HG03097 (cell line): Measurements from ENCODE around the gene PRKCZ.

ENCODE experiments used
- ATAC-seq: cut with Tn5 transposase; IDR thresholded peaks from one replicate; pipeline ENCODE4 v1.9.1; 2021; ENCODE audit not compliant: unreplicated experiment, low FRiP score

The PRKCZ gene

DNA sequence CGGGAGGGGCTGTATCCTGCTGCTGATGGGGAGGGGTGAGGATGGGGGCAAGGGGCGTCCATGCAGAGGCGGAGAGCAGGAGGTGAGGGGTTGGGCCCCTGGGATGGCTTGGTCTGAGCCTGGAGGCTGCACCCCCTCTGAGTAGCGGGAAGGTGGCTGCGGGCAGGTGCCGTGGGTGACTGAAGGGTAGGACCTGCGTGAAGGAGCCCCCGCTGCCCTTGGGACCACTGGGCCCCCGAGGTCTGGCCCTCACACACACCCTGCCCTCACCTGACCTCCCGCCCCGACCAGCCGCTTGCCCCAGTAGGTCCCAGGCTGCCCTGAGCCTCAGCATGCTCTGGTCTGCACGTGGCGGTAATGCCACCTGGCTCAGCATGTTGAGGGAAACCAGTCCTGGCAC lies 165.1 kb downstream of the PRKCZ start:
- ATAC-seq: no peak

DNA sequence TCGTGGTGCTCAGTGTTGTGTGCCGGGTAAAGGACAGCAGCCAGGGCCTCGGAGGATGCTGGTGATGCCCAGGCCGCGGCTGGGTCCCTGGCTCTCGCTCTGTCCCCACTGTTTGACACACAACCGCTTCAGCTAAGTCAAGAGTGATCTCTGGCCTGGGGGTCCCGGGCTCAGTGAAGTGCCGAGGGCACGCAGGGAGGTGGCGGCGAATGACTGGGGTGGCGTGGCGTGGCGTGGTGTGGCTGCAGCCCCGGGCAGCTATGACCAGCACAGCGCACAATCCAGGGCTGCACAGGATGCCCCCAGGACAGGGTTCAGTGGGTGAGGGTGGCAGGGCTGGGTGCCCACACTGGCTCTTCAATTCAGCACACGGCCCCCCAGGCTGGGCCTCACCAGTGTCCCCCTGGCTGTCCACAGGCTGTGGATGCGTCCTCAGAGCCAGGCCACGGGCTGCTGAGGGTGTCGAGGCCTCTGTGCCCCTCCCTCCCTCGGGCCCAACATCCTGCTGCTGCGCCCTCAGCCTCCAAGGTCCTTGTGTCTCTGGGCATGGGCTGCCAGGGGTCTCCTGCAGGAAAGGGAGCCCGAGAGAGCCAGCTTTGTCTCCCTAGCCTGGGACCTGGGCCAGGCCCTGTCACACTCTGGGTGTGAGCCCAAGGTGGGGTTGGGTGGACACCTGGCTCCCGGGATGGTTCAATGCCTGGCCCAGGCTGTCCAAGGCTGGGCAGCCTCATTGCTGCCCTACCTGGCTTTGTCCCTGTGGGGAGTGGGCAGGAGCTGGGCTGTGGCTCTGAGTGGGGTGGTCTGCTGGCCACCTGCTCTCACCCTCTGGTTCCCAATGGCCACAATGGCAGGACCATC lies 165.9 kb downstream of the PRKCZ start:
- no peak for ATAC-seq

DNA sequence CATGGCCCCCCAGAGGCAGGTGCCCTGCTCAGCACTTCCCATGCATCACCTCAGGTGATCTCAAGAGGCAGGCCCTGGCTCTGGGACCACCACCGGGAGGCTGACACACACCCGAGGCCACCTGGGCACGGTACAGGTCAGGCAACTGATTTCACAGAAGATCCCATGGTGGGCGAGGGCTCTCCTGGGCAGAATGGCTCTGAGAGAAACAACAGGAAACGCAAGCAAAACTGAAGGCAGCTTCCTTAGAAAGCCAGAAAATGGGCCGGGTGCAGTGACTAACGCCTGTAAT lies 166.5 kb downstream of the PRKCZ start:
- ATAC-seq: no peak

DNA sequence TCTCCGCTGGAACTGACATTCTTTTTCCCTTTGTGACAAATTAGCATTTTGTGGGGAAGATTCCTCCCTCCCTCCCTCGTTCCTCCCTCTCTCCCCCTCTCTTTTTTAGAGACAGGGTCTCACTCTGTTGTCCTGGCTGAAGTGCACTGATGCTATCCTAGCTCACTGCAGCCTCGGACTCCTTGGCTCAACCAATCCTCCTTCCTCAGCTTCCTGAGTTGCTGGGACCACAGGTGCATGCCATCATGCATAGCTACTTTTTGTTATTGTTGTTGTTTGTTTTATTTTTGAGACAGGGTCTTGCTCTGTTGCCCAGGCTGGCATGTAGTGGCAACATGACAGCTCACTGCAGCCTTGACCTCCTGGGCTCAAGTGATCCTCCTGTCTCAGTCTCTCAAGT lies 171.1 kb downstream of the PRKCZ start:
- ATAC-seq: no peak

DNA sequence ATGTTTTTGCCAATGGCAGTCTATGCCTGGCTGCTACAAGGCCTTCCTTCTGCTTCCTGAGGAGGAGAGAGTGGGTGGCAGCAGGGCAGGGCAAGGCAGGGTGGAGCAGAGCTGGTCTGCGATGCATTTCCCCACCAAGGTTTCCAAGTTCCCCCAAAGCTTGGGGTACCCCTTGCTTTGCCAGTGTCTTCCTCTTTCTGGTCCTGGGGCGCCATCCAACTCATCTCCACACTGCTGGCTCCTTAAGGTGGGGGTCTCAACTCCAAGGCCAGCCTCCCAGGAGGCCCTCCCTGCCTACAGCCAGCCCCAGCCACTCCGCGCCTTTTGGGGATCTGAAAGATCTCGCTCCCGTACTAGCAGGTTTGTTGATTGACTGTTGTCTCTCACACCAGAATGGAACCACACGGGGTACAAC lies 174.0 kb downstream of the PRKCZ start:
- ATAC-seq: no peak

DNA sequence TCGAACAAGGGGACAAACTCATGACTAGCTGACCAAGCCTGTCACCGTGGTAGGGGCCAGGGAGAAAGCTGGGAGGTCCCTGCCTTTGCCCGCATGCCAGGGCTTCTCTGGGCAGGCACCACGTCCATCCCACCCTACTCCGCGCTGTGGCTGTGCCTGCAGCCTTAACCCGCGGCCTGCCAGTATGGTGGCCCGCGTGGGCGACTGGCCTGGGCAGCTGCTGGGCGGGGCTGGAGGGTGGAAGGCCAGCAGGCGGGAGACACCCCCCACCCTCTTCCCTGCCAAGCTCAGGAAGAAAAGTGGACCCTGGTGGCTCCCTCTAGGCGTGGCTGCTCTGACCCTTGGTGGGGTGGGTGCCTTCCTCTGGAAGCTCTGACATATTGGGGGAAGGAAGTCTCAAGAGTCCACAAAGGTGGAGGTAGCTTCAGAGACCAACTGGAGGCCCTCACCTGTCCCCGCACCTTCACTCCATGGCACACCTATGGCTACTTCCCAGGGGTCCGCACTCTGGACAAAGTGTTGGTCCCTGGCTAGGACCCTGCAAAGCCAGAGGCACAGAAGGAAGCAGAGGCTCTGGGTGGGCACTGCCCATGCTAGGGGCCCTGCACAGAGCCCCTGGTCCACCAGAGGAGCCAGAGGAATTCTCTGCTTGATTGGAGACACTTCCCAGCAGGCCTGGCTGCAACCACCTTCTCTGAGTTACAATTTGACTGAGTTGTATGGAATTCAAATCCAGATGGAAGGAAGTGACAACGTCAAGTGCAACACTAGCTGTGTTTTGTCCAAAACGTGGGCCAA lies 174.6 kb downstream of the PRKCZ start:
- no peak for ATAC-seq

DNA sequence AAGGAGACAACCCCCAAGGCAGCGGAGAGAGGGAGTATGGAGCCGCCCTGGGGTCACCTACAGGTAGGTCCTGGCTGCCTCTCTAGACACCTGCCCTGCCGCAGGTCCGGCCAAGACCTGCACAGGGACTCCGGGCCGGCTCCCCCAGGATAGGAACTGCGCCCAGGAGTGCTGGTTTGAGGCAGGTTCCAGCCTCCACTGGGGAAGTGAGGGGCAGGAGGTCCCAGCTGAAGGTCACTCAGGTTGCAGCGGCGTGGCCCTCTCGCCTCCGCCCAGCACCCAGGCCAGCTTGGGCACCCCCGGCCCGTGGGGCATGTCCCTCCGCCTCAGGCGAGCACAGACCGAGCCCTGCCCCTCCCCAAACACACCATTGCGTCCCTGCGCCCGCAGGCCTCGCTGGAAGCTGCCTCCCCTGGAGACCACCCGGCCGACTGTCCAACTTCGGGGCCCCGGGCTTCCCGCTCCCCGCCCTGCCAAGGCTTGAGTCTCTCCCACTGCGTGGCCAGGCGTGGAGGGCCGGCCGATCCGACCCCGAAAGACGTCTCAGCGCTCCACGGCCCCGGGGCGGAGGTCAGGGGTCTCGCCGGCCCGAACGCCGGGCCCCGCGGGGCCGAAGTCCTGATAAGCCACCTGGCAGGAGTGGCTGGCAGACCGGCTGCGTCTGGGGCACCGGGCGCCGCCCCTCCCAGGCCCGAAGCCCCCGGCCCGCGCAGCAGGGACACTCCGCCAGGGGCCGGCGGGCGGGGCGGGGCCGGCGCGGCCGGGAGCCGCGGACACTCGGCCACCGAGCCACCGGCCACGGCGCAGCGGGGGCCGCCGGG lies 176.5 kb downstream of the PRKCZ start:
- ATAC-seq: no peak

DNA sequence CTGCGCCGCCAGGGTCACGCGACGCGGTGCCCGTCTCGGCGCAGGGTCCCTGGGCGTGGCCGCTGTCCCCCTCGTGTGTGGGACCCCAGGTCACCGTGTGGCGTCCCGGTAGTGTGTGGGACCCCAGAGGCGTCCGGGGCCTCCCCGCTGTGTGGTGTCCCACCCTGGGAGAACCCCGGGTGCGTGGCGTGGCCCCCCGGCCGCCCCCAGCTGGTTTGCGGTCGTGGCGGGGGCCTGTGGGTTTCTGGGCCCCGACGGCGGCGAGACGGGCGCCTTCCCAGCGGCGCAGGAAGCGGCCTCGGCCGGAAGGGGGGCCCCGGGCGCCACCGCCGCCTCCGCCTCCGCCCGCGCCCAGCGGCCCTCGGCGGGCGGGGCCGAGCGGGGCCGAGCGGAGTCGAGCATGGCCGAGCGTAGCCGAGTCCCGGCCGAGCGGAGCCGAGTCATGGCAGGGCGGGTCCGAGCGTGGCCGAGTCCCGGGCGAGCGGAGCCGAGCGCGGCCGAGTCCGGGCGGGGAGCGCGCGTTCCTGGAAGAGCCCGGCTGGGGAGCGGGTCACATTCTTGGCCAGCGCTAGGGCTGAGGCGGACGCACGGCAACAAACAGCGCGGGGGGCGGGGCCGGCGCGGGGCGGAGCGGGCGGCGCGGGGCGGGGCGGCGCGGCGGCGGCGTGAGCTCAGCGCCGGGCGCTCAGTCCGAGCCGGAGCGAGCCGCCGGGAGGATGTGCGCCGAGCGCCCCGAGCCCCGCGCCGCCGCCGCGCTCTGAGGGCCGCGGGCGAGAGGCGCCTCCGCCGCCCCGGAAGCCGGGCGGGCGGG lies 177.3 kb downstream of the PRKCZ start:
- ATAC-seq: peak; percentile 86

DNA sequence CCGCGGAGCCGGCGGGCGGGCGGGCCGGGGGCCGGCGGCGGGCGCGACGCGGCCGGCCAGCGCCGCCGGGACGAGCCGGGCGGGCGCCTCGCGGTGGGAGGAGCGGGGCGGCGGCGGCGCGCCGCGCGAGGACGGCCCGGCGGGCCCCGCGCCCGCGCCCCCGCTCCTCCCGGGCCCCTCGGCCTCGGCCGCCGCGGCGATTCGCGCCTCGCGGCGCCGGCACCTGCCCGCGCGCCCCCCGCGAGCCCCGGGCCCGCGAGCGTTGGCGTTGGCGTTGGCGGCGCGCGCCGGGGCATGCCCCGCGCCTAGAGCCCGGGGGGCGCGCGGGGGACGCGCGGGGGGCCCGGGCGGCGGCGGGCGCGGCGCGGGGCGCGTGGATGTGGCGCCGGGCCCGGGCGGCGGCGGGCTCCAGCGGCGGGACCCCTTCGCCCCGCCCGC lies 178.0 kb downstream of the PRKCZ start, which contains the start of gene SKI:
Gene SKI (plus strand): TSS at position 163 of the 438 bp plus-strand sequence. CDS start 448 bp downstream, outside the sequence.
- no peak for ATAC-seq

DNA sequence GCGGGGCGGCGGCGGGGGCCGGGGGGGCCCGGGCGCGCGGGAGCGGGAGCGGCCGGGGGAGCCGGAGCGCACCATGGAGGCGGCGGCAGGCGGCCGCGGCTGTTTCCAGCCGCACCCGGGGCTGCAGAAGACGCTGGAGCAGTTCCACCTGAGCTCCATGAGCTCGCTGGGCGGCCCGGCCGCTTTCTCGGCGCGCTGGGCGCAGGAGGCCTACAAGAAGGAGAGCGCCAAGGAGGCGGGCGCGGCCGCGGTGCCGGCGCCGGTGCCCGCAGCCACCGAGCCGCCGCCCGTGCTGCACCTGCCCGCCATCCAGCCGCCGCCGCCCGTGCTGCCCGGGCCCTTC lies 178.5 kb downstream of the PRKCZ start:
- no peak for ATAC-seq

DNA sequence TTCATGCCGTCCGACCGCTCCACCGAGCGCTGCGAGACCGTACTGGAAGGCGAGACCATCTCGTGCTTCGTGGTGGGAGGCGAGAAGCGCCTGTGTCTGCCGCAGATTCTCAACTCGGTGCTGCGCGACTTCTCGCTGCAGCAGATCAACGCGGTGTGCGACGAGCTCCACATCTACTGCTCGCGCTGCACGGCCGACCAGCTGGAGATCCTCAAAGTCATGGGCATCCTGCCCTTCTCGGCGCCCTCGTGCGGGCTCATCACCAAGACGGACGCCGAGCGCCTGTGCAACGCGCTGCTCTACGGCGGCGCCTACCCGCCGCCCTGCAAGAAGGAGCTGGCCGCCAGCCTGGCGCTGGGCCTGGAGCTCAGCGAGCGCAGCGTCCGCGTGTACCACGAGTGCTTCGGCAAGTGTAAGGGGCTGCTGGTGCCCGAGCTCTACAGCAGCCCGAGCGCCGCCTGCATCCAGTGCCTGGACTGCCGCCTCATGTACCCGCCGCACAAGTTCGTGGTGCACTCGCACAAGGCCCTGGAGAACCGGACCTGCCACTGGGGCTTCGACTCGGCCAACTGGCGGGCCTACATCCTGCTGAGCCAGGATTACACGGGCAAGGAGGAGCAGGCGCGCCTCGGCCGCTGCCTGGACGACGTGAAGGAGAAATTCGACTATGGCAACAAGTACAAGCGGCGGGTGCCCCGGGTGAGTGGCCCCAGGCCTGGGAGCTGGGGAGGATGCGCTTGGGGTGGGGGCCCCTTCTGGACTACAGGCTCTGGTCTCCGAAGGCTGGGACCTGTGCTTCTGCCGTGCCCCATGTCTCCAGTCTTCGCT lies 179.0 kb downstream of the PRKCZ start:
- no peak for ATAC-seq

DNA sequence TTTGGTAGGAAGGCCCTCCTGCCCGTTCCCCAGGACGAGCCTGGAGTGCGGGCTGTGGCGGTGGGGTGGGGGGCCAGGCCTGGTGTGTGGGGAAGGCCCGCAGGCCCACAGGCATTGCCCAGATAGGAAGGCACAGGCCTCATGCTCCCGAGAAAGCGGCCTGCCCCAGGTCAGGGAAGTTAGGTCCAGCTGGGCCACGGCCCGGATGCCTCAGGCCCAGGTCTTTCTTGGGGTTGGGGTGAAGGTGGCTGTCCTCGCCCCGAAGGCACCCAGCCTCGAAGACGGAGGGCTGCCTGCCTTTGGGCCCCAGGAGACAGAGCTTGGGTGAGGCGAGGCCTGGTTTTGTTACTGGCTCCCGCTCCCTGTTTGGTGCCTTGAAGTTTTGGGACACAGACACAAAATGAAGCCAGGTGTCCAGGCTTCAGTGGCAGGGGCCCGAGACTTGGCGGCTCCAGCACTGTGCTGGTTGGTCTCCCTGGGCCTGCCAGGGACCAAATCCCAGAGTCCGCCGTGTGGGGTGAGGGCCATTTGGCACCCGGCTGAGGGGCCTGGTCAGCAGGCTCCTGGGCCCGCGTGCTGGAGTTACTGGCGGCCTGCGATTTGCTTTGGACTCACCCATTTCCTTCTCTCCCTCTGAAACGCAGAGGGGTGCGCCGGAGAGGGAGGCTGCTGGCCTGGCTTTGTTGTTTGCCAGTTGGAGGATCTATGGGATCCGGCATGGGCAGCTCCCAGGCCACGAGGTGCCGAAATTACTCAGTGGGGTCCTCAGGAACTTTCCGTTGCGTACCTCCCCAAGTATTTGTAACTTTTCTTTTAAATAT lies 179.9 kb downstream of the PRKCZ start:
- no peak for ATAC-seq

DNA sequence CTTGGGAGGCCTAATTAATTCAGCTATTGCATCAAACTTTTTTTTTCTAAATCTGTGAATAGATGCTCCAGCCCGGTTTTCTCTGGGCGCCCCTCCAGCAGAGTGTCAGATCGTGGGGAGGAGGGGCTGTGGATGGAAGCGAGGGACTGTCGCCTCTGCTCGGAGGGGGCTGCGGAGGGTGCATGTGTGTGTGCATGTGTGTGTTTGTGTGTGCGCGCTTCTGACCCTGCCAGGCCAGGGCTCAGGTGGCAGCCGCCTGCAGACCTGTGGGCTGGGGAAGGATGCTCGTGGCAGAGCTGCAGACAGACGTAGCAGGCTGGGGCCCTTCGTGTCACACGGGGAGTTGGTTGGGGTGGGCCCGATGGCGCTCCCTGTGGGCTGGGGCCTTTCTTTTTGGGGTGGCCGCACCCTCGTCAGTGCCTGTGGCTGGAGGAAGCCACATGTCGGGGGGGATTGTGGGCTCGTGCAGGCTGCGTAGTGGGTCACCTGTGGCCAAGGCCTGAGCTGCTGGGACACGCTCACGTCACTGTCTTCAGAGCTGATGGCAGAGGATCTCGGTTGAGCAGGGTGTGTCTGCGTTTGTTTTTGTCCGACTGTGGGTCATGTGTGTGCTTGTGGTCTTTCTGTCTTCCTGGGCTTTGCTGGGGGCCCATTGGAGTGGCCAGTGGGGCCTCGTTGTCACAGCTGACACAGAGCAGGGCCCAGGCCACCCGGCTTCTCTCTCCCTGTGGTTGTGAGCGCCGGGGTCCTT lies 180.7 kb downstream of the PRKCZ start:
- ATAC-seq: no peak

DNA sequence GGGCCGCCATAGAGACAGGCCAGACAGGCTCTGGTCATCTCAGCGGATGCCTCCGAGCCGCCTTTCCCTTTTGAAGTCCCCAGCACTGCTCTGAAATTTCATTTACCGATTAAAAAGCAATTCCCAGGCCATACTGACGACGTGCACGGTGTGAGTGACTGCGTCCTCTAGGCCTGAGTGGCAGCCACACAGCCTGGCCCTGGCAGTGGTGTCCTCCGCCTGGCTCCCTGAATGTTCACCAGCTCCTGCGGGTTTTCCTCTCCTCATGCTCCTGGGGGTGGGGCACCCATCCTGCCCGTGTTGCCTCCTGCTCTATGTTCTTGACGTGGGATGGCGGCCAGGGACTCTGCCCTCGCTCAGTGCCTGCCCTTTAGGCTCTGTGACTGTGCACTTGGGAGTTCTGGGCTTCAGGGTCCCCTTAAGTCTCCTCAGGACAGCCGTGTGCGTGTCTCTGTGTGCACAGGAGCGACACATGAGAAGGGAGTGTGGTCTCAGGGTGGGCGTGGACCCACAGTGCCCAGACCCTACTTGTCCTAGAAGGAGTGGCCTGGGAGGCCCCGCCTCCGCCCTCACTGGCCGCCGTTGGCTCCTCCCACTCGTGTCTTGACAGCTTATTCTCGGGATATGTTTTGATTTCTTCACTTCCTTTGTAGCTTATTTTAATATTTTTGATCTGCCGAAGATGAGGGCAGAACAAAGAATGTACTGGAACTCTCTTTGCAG lies 181.5 kb downstream of the PRKCZ start:
- no peak for ATAC-seq

DNA sequence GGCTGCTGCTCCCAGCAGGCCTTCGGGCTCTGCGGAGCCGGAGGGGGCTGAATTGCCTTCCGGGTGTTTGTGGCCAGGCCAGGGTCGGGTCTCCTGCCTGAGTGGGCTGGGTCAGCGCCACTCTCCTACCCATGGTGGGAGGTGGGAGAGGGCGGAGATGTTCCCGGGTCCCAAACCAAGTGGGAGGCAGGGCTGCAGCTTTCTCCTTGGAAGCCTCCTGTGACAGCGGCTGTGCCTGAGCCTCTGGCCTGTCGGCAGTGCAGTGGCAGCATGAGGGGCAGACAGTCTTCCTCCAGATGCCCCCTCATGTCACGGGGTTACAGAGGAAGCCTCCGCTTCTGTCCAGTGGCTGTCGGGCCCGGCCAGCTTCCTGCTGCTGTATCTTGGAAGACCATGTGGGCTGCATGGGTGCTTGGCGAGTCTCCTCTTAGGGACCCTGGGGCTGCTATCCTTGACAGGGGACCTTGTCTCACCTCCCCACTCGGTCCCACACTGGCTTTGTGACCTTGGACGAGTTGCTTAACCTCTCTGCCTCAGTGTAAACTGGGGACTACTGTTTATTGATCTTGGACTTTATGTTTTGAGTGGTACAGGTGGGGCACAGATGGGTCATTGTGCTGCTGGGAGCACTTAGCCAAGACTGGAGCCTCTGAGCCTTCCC lies 182.2 kb downstream of the PRKCZ start:
- ATAC-seq: no peak

DNA sequence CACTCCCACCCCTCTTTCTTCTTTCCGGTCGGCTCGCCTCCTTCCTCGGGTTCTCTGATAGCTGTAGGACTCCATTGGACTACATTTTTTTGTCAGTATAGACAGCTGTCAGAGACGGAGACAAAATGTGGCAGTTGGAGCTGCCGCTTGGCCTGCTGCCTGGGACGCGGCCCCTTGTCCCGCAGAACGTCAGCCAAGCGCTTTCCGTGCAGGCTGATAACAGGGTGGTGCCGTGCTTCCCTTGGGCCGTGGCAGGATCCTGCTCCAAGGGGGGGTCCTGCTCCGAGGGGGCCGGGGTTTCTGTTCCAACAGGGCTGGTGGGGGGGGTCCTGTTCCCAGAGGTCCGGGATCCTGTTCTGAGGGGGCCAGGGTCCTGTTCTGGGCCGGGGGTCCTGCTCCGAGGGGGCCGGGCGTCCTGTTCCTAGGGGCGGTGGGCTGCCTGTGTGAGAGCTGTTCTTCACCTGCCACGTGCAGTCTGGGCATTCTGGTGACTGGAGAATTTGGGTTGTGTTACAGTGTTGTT lies 182.8 kb downstream of the PRKCZ start:
- ATAC-seq: no peak

DNA sequence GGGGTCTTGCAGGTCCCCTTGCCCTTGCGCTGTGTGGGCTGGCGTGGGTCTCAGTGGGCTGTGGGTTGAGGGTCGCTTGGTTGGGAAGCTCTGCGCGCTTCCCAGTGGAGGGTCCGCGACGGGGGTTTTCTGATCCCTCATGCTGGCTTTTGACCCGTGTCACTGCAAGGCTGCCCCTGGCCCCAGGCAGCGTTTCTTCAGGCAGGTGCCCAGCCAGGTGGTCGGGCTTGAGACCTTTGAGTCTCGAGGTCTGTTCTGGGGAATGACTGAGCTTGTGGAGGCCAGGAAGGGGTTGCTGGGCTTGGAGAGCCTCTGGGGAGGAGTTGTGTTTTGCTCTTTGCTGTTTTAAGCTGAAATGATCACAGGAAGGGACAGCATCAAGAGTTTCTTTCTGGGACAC lies 183.3 kb downstream of the PRKCZ start:
- ATAC-seq: no peak
